NCI-H460 (cell line): Measurements from ENCODE around the gene DCDC2. TPM values are rescaled to one million over a fixed set of nuclear protein-coding genes. Genes with fewer than 3 reads are reported as not detected.
"Not testable (repeated sequence)": the region's sequence is repeated elsewhere in the genome, so short reads cannot be mapped to it uniquely, and the experiment has no call there.

Experiments
- DNase-seq: peaks from one replicate; pipeline ENCODE4 v3.0.0-alpha.2; 2016; ENCODE audit warnings: low read depth; ENCODE audit errors: extremely low read depth
- polyA plus RNA-seq: library from polyadenylated mRNA; depleted of rRNA; stranded (reverse); fragments of >200 nt; gene quantifications from 2 replicates; pipeline ENCODE4 v1.2.3, GENCODE V29; 2014; cell fraction: nucleus; rRNA removed
- total RNA-seq: library from RNA; depleted of rRNA; stranded (reverse); fragments of >200 nt; shearing (Covaris generic); gene quantifications from 2 replicates; pipeline ENCODE4 v1.2.3, GENCODE V29; 2014; rRNA removed

Gene DCDC2
- 0.05 TPM in 1 of 2 replicates, not detected in the other for total RNA-seq
- not detected in 2 replicates for polyA plus RNA-seq

DNA sequence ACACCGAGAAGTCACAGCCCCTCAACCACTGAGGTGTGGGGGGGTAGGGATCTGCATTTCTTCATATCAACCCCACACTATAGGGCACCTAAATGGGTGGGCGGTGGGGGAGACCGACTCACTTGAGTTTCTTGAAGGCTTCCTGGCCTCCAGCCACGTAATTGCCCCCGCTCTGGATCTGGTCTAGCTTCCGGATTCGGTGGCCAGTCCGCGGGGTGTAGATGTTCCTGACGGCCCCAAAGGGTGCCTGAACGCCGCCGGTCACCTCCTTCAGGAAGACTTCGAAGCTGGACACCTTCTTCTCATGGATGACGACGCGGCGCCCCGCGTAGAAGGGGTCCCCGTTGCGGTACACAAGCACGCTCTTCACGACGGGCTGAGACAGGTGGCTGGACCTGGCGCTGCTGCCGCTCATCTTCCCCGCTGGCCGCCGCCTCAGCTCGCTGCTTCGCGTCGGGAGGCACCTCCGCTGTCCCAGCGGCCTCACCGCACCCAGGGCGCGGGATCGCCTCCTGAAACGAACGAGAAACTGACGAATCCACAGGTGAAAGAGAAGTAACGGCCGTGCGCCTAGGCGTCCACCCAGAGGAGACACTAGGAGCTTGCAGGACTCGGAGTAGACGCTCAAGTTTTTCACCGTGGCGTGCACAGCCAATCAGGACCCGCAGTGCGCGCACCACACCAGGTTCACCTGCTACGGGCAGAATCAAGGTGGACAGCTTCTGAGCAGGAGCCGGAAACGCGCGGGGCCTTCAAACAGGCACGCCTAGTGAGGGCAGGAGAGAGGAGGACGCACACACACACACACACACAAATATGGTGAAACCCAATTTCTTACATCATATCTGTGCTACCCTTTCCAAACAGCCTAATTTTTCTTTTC, at the start of gene DCDC2:
Gene DCDC2 (minus strand): TSS at position 724 of the 883 bp plus-strand sequence. CDS start 309 bp downstream, at position 415.
- DNase-seq, result no peak

- DNase-seq, result no peak
Observed at GRCh38 chr6:24405262-24405661, 47.4 kb upstream of the DCDC2 start.

DNA sequence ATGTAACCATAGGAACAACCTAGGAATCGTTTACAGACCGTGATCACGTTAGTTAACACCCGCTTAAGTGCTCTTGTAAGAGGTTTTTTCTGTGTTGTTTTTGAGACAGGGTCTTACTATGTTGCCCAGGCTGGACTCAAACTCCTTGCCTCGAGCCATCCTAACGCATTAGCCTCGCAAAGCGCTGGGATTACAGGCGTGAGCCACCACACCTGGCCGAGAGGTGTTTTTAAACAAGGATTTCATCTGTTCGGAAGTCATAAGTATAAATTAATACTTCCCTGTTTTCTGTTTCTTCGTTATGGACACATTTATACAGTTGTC, 45.6 kb upstream of the DCDC2 start:
- DNase-seq, result no peak

DNA sequence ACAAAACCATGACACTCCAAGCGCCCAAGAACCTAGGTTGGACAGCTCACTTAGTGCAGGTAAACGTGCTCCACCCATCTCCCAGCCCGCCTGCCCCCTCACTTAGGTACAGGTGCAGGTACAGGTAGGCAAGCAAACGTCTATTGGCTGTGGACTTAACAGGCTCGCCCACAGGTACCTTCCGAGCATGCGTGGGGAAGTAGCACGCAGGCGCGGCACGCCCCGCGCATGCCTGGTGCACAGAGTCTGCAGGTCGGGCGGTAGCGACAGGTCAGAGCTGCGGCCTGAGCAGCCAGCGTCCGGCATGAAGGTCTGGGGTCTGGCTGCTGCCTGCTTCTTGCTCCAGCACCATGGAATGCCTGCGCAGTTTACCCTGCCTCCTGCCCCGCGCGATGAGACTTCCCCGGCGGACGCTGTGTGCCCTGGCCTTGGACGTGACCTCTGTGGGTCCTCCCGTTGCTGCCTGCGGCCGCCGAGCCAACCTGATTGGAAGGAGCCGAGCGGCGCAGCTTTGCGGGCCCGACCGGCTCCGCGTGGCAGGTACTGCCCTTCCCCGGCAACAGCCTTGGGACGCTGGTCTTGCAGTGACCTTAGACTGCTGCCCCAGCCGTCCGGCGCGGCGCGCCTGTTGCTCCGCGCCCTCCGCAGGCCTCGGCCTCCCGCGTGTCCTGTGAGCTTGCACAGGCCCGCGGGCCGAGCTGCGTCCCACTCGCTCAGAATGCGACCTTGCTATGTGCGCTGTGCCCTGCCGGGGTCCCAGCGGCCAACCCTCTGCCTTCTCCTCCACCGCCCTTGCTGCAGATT, 45.0 kb upstream of the DCDC2 start, which contains the start of gene MRS2:
Gene MRS2 (plus strand): TSS at position 240 of the 804 bp plus-strand sequence. CDS start 111 bp downstream, at position 351.
- DNase-seq, result peak; percentile 70

DNA sequence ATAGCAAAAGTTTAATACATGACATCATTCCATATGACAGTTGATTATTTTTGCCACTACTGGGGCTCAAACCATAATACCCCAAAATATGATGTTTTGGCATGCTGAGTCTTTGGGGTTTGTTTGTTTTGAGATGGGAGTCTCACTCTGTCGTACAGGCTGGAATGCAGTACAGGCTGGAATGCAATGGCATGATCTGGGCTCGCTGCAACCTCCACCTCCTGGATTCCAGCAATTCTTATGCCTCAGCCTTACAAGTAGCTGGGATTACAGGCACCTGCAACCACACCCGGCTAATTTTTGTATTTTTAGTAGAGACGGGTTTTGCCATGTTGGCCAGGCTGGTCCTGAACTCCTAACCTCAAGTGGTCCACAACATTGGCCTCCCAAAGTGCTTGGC, 43.6 kb upstream of the DCDC2 start:
- DNase-seq, result no peak

- not testable (repeated sequence) for DNase-seq
Observed at GRCh38 chr6:24400045-24401039, 42.5 kb upstream of the DCDC2 start.

- no peak for DNase-seq
Observed at GRCh38 chr6:24397631-24398030, 39.8 kb upstream of the DCDC2 start.

GRCh38 chr6:24396824-24397223, 39.0 kb upstream of the DCDC2 start:
- no peak for DNase-seq

DNA sequence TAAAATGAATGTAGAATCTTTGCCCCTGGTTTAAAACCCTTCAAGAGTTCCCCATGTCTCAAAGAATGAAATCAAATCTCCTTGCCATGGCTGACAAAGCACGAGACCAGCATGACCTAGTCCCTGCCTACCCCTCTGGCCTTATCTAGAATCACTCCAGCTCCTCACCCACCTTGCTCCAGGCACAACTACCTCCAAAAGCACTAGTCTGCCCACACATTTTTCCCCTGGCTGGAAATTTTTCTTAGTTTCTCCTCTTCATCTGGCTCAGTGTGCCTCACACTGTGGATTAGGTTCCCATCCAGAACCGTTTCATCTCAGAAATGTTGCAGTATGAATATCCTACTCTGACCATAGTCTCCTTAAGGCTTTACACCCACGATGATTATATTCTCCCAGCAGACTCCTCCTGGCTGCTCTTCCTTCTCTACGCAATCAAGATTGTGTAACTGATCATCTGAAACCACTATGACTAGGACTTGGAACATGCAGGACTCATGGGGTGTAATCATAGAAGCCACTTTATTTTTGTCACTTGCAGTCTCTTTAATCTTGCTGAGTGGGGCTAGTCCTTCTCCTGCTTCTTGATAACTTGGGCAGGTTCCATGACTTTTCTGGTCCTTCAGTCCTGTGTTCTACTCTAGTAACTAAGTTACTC, 37.0 kb upstream of the DCDC2 start:
- DNase-seq, result peak; percentile 6

GRCh38 chr6:24394061-24394779, 36.4 kb upstream of the DCDC2 start:
- no peak for DNase-seq

GRCh38 chr6:24391756-24392405, 34.0 kb upstream of the DCDC2 start:
- DNase-seq, result no peak

GRCh38 chr6:24391208-24391607, 33.3 kb upstream of the DCDC2 start:
- no peak for DNase-seq

DNA sequence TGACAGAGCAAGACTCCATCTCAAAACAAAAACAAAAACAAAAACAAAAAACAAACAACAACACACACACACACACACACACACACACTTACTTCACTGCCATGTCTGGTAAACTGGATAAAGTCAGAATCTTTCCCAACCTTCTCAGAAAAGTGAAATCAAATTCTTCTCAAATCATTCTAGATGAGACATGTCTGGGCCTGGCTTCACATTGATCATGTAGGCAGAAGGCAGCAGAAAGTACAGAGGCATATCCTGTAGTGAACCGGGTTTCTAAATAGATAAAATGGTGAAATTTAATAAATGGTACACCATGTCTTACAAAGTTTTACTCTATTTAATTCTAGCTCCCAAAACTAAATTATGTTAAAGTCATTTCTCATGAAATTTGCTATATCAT, 30.0 kb upstream of the DCDC2 start:
- no peak for DNase-seq

- DNase-seq, result no peak
Observed at GRCh38 chr6:24385536-24386269, 27.8 kb upstream of the DCDC2 start.

DNA sequence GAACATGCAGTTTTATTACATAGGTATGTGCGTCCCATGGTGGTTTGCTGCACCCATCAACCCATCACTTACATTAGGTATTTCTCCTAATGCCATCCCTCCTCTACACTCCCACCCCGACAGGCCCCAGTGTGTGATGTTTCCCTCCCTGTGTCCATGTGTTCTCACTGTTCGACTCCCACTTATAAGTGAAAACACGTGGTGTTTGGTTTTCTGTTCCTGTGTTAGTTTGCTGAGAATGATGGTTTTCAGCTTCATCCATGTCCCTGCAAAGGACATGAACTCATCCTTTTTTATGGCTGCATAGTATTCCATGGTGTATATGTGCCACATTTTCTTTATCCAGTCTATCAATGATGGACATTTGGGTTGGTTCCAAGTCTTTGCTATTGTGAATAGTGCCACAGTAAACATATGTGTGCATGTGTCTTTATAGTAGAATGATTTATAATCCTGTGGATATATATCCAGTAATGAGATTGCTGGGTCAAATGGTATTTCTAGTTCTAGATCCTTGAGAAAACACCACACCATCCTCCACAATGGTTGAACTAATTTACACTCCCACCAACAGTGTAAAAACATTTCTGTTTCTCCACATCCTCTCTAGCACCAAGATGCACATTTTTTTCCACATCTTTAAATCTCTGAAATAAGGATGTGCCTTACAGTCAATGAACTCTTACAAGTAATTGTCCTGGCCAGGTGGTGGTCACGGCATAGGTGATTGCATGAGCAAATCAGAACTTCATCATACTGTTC, 26.7 kb upstream of the DCDC2 start:
- not testable (repeated sequence) for DNase-seq

GRCh38 chr6:24382891-24383494, 25.1 kb upstream of the DCDC2 start:
- DNase-seq, result not testable (repeated sequence)

- DNase-seq, result no peak
Observed at GRCh38 chr6:24382220-24382540, 24.3 kb upstream of the DCDC2 start.
